Heart left ventricle (tissue), 13 donors: ENCODE data around the gene ZNF483.

Experiments used
- POLR2A ChIP-seq, 2 donors: fragments of 450-650 bp; IDR thresholded peaks; one replicate each; pipeline ENCODE4 v1.6.1; 2017; ENCODE audit warnings: antibody characterized with exemption in 2 of 2, mild to moderate bottlenecking in 2 of 2, moderate library complexity in 2 of 2
- TF ChIP-seq, protein P1 (sequence below), 12 donors: fragments of 200-600 bp; sonication (generic) in 4 of 12; IDR thresholded peaks; one replicate each; pipeline versions ENCODE4 v1.5.0 to v1.8.0; 2018 to 2022; ENCODE audit warnings: antibody characterized with exemption in 12 of 12, mild to moderate bottlenecking in 5 of 12
- donor health status: ischemic (EF 13 %, LVEDD 7.1; RV severe dilation, severe dysfunction).
- donor health status: DM: no; HTN: yes; CAD: no.
- donor health status: DM: no; HTN: no; CAD: no.
- donor health status: ischemic (EF 25% LVEDD 6.9; RV normal size, moderate dysfunction).
- donor health status: ischemic (EF 25% LVEDD 5.7; RV mildly dilated, moderate dysfunction).
- donor health status: ischemic (EF 35%, LVEDD 5.7; RV mildly dilated, moderate dysfunction).
- donor health status: nonischemic (EF 11% LVEDD 7.7; RV severe dilation, severe dysfunction).
- donor health status: DM: yes; HTN: yes; CAD: no.
- donor health status: PGD.
- donor health status: ischemic (EF 29% LVEDD 5.4; RV normal size, mild dysfunction).
- donor health status: nonischemic (EF 23%, LVEDD 6.1; RV moderate dilation, normal function).

DNA sequence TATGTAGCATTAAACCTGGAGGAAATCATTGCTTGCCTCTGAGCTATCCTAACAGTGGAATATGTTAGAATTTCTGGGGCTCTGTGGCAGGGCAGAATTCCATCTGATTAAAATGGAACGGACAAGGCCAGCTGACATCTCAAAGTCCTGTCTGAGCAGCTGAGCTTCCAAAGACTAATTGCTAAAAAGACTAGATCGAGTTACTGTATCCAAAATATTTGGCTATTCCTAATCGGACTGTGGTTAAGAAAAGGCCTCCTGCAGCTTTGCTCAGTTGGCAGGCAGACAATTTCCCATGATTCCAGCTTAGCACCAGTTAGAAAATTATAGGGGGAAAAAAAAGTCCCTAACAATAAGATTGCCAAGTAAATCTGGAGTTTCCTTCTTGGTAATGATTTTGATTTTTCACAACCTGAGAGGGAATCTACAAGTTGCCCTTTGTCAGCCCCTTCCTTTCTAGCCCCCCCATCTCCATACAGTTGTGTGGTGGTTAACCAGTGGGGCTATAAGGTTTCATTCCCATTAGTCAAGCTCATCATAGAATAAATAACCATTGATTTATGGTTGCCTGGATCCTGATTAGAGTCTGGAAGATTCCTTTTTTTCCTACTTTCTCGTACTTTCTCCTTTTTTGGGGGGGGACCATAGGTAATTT is 48.1 kb downstream of the ZNF483 start:
- TF ChIP-seq, protein P1, sequence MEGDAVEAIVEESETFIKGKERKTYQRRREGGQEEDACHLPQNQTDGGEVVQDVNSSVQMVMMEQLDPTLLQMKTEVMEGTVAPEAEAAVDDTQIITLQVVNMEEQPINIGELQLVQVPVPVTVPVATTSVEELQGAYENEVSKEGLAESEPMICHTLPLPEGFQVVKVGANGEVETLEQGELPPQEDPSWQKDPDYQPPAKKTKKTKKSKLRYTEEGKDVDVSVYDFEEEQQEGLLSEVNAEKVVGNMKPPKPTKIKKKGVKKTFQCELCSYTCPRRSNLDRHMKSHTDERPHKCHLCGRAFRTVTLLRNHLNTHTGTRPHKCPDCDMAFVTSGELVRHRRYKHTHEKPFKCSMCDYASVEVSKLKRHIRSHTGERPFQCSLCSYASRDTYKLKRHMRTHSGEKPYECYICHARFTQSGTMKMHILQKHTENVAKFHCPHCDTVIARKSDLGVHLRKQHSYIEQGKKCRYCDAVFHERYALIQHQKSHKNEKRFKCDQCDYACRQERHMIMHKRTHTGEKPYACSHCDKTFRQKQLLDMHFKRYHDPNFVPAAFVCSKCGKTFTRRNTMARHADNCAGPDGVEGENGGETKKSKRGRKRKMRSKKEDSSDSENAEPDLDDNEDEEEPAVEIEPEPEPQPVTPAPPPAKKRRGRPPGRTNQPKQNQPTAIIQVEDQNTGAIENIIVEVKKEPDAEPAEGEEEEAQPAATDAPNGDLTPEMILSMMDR (IDR thresholded peaks at IDR 0.05) = no peak
- no peak for TF ChIP-seq POLR2A (IDR thresholded peaks at IDR 0.05)
